HUES6 (cell line): ENCODE measurements around the gene ATP10D.

ENCODE experiments used
- H3K27ac ChIP-seq: 2 replicates; pipeline ENCODE4 v1.7.0; 2013; ENCODE audit warnings: low read depth, mild to moderate bottlenecking, low read length, inconsistent platforms
- H3K27me3 ChIP-seq: 2 replicates; pipeline ENCODE4 v1.6.1; 2013; ENCODE audit warnings: low read length; ENCODE audit not compliant: control insufficient read depth, insufficient read depth
- H3K36me3 ChIP-seq: 2 replicates; pipeline ENCODE4 v1.6.1; 2013; ENCODE audit warnings: low read length; ENCODE audit not compliant: control insufficient read depth, insufficient read depth
- H3K4me1 ChIP-seq: 2 replicates; pipeline ENCODE4 v1.6.1; 2013; ENCODE audit warnings: low read length; ENCODE audit not compliant: control insufficient read depth, insufficient read depth
- H3K4me3 ChIP-seq: 2 replicates; pipeline ENCODE4 v1.5.1; 2013; ENCODE audit warnings: low read depth, low read length
- H3K9ac ChIP-seq: one replicate; pipeline ENCODE4 v1.6.1; 2013; ENCODE audit warnings: mild to moderate bottlenecking, low read length
- H3K9me3 ChIP-seq: 2 replicates; pipeline ENCODE4 v1.6.1; 2013; ENCODE audit warnings: low read depth, low read length; ENCODE audit not compliant: control insufficient read depth, insufficient read depth

Gene ATP10D

DNA sequence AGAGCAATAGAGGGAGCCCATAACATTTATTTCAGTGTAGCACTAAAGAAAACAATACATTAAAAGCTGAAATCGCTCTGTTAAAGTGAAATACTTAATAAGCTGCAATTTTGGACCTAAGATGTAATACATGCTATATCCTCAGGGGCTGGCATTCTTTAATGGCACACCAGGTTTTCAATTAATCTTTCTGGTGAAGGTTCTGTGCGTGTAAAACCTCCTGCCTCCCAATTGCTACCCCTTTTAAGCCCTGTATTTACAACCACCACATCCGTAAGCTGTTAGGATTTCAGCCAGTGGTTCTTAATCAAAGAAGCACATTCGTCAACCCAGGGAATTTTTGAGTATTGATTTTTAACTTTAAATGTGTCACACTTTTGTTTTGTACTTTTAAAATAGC, 14.0 kb upstream of the ATP10D start:
- Histone ChIP-seq H3K27me3 (no peaks in the 10 kb centered on the region), H3K36me3 (no peaks in the 10 kb centered on the region), H3K4me3 (no peak overlapping the region), H3K9me3 (no peaks in the 10 kb centered on the region), H3K9ac (no peak overlapping the region), H3K27ac (no peak overlapping the region), H3K4me1 (no peaks in the 10 kb centered on the region)

GRCh38 chr4:47471591-47471990, 13.5 kb upstream of the ATP10D start:
- no peaks in the 10 kb centered on the region for H3K27me3 ChIP-seq
- H3K4me1 ChIP-seq: no peaks in the 10 kb centered on the region
- H3K27ac ChIP-seq: no peak overlapping the region
- H3K9me3 ChIP-seq: no peaks in the 10 kb centered on the region
- no peak overlapping the region for H3K4me3 ChIP-seq
- no peak overlapping the region for H3K9ac ChIP-seq
- no peaks in the 10 kb centered on the region for H3K36me3 ChIP-seq

- H3K27ac ChIP-seq: no peak overlapping the region
- H3K9ac ChIP-seq: no peak overlapping the region
- H3K9me3 ChIP-seq: no peaks in the 10 kb centered on the region
- H3K27me3 ChIP-seq: no peaks in the 10 kb centered on the region
- H3K36me3 ChIP-seq: no peaks in the 10 kb centered on the region
- H3K4me3 ChIP-seq: no peak overlapping the region
- no peaks in the 10 kb centered on the region for H3K4me1 ChIP-seq
Observed at GRCh38 chr4:47473141-47473750, 11.8 kb upstream of the ATP10D start.

- H3K9ac ChIP-seq: no peak overlapping the region
- H3K36me3 ChIP-seq: no peaks in the 10 kb centered on the region
- no peaks in the 10 kb centered on the region for H3K4me1 ChIP-seq
Observed at GRCh38 chr4:47474799-47475198, 10.3 kb upstream of the ATP10D start.

GRCh38 chr4:47475411-47475810, 9.7 kb upstream of the ATP10D start:
- no peaks in the 10 kb centered on the region for H3K4me1 ChIP-seq
- H3K36me3 ChIP-seq: no peaks in the 10 kb centered on the region
- no peaks in the 10 kb centered on the region for H3K27me3 ChIP-seq
- H3K4me3 ChIP-seq: no peak overlapping the region
- H3K9me3 ChIP-seq: no peaks in the 10 kb centered on the region
- H3K9ac ChIP-seq: no peak overlapping the region
- H3K27ac ChIP-seq: no peak overlapping the region

More at GRCh38 chr4:47474799-47475198, 10.3 kb upstream of the ATP10D start:
- H3K9me3 ChIP-seq: no peaks in the 10 kb centered on the region
- no peak overlapping the region for H3K4me3 ChIP-seq
- H3K27ac ChIP-seq: no peak overlapping the region
- H3K27me3 ChIP-seq: no peaks in the 10 kb centered on the region

DNA sequence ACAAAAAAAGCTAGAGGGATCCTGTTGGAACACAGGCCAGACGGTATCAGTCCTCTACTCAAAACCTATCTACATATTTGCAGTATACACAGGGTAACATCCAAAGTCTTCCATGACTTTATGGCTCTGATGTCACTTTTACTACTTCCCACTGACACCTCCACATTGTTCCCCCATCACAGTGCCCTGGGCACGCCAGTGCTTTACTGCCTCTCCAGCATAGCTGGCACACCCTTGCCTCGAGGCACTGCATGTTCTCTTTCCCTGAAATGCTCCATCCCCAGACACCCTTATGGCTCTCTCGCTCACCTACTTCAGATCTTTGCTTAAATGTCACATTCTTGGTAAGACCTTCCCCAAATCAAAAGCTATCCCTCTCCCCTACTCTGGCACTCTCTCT, 6.3 kb upstream of the ATP10D start:
- H3K4me3 ChIP-seq: no peak overlapping the region
- no peaks in the 10 kb centered on the region for H3K36me3 ChIP-seq
- H3K27me3 ChIP-seq: no peaks in the 10 kb centered on the region
- no peaks in the 10 kb centered on the region for H3K9me3 ChIP-seq
- H3K9ac ChIP-seq: no peak overlapping the region
- no peaks in the 10 kb centered on the region for H3K4me1 ChIP-seq
- no peak overlapping the region for H3K27ac ChIP-seq

GRCh38 chr4:47482326-47482725, 2.7 kb upstream of the ATP10D start:
- no peak overlapping the region for H3K9ac ChIP-seq
- no peak overlapping the region for H3K4me3 ChIP-seq
- H3K27ac ChIP-seq: no peak overlapping the region

GRCh38 chr4:47483745-47484144, 1.3 kb upstream of the ATP10D start:
- Histone ChIP-seq H3K27ac (no peak overlapping the region), H3K9me3 (no peaks in the 10 kb centered on the region), H3K4me3 (no peak overlapping the region), H3K4me1 (no peaks in the 10 kb centered on the region), H3K36me3 (no peaks in the 10 kb centered on the region), H3K9ac (no peak overlapping the region), H3K27me3 (peaks cover 6% of the 10 kb centered on the region; the same call in 1 of the 2 replicates)

More at GRCh38 chr4:47482326-47482725, 2.7 kb upstream of the ATP10D start:
- no peaks in the 10 kb centered on the region for H3K9me3 ChIP-seq
- no peaks in the 10 kb centered on the region for H3K36me3 ChIP-seq
- peaks cover 6% of the 10 kb centered on the region; the same call in 1 of the 2 replicates for H3K27me3 ChIP-seq
- no peaks in the 10 kb centered on the region for H3K4me1 ChIP-seq

- no peaks in the 10 kb centered on the region for H3K36me3 ChIP-seq
- no peak overlapping the region for H3K9ac ChIP-seq
- no peaks in the 10 kb centered on the region for H3K9me3 ChIP-seq
- no peaks in the 10 kb centered on the region for H3K4me1 ChIP-seq
- H3K4me3 ChIP-seq: no peak overlapping the region
- H3K27ac ChIP-seq: no peak overlapping the region
- H3K27me3 ChIP-seq: peaks cover 6% of the 10 kb centered on the region; the same call in 1 of the 2 replicates
Observed at GRCh38 chr4:47484168-47484567, 907 bp upstream of the ATP10D start.

- peaks cover 6% of the 10 kb centered on the region; the same call in 1 of the 2 replicates for H3K27me3 ChIP-seq
- no peaks in the 10 kb centered on the region for H3K4me1 ChIP-seq
- H3K9ac ChIP-seq: peak overlapping the region; percentile 40
- peak overlapping the region; percentile 77 for H3K4me3 ChIP-seq
- no peaks in the 10 kb centered on the region for H3K36me3 ChIP-seq
- H3K9me3 ChIP-seq: no peaks in the 10 kb centered on the region
- H3K27ac ChIP-seq: no peak overlapping the region
Observed at GRCh38 chr4:47485768-47486167, 693 bp downstream of the ATP10D start.

DNA sequence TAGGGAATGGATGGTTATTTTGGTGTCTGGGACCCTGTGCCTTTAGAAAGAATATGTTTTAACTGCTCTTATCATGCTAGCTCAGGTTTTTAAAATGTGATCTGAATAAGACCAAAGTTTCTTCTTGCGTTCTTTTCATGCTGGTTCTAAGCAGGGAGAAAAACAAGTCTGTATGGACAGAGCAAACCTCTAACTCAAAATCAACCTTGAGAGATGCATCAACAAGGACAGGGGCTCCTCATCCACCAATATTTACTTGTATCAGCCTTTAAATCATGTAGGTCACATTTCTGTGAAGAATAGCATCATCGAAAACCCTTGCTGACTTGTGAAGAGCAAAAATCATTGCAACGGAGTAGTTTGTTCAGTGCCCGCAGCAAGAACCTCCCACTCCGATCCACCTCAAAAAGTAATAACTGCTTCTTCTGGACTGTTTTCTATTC, 1.2 kb downstream of the ATP10D start:
- H3K27ac ChIP-seq: no peak overlapping the region

More for the DNA sequence above, 1.2 kb downstream of the ATP10D start:
- no peaks in the 10 kb centered on the region for H3K4me1 ChIP-seq
- H3K9ac ChIP-seq: no peak overlapping the region
- H3K4me3 ChIP-seq: peak overlapping the region; percentile 77
- no peaks in the 10 kb centered on the region for H3K9me3 ChIP-seq
- H3K27me3 ChIP-seq: peaks cover 6% of the 10 kb centered on the region; the same call in 1 of the 2 replicates
- H3K36me3 ChIP-seq: no peaks in the 10 kb centered on the region
